Brain microvascular endothelial cell (primary cell): ENCODE measurements around the gene RHOA.
"Not testable (repeated sequence)": the region's sequence is repeated elsewhere in the genome, so short reads cannot be mapped to it uniquely, and the experiment has no call there.

Experiments used
- DNase-seq: peaks from one replicate; pipeline ENCODE4 v3.0.0-alpha.2; 2020
- H3K27ac ChIP-seq: fragments of 250-450 bp; sonication (Bioruptor Pico); 2 replicates; pipeline ENCODE4 v1.5.1; 2020; ENCODE audit warnings: mild to moderate bottlenecking, moderate library complexity
- H3K27me3 ChIP-seq: fragments of 250-450 bp; sonication (Bioruptor Pico); replicated peaks from 2 replicates; pipeline ENCODE4 v1.5.1; 2020; ENCODE audit warnings: mild to moderate bottlenecking
- H3K36me3 ChIP-seq: fragments of 250-450 bp; sonication (Bioruptor Pico); replicated peaks from 2 replicates; pipeline ENCODE4 v1.5.1; 2020; ENCODE audit warnings: mild to moderate bottlenecking
- H3K4me3 ChIP-seq: 2 replicates; pipeline ENCODE4 v1.5.1; 2011; ENCODE audit warnings: low read depth, mild to moderate bottlenecking, control low read depth, low read length, moderate library complexity
- in situ Hi-C: cut with HindIII; loops from 2 replicates; pipeline ENCODE4 v1.10.0; 2017; ENCODE audit warnings: low sequenced_read_pairs, low pct_ligation_motif_present
- TF ChIP-seq, protein P1 (sequence below): IDR thresholded peaks from 2 replicates; pipeline ENCODE4 v1.5.1; 2011; ENCODE audit warnings: low read depth, mild to moderate bottlenecking, moderate library complexity, low read length, control low read depth, inconsistent platforms; ENCODE audit errors: missing control alignments

RHOA gene

DNA sequence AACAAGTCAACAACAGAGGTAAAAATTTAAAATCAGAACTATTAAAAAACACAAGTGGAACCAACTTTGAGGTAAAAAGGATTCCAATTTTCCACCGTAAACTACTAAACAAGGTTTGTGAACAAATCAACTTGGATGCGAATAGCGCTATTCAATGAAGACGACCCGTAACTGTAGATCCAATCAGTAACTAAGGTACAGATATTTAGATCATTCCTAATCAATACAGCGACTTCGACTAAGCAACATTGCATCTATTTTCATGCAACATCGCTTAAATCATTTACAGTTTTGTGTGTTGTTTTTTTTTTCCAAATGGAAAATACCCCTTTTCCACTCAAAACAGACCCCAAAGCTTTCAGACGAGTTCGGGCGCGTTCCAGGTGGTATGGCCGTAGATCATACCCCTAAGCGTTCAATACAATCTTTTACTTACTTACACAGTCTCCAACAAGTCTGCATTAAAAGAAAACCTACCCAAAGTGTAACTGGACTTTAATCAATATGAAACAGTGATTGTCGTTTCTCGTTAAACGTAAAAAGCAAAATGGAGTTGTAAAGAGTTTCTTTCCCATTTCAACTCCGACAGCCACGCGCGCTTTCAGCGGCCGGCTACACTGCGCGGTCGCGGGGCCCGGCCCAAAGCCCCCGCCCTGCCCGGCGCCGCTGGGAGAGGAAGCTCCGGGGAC is 786 bp downstream of the RHOA start:
- H3K36me3 ChIP-seq: peaks cover 11% of the 10 kb centered on the region
- peak overlapping the region; percentile 79 for H3K4me3 ChIP-seq
- peak overlapping the region; percentile 96 for H3K27ac ChIP-seq
- no peaks in the 10 kb centered on the region for H3K27me3 ChIP-seq
- no peak for DNase-seq
- TF ChIP-seq, protein P1, sequence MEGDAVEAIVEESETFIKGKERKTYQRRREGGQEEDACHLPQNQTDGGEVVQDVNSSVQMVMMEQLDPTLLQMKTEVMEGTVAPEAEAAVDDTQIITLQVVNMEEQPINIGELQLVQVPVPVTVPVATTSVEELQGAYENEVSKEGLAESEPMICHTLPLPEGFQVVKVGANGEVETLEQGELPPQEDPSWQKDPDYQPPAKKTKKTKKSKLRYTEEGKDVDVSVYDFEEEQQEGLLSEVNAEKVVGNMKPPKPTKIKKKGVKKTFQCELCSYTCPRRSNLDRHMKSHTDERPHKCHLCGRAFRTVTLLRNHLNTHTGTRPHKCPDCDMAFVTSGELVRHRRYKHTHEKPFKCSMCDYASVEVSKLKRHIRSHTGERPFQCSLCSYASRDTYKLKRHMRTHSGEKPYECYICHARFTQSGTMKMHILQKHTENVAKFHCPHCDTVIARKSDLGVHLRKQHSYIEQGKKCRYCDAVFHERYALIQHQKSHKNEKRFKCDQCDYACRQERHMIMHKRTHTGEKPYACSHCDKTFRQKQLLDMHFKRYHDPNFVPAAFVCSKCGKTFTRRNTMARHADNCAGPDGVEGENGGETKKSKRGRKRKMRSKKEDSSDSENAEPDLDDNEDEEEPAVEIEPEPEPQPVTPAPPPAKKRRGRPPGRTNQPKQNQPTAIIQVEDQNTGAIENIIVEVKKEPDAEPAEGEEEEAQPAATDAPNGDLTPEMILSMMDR: no peak
- in situ Hi-C loops: no loop called here

GRCh38 chr3:49410066-49410845 is 1.5 kb downstream of the RHOA start:
- TF ChIP-seq, protein P1: no peak
- Histone ChIP-seq H3K27me3 (no peaks in the 10 kb centered on the region), H3K36me3 (peaks cover 15% of the 10 kb centered on the region), H3K27ac (no peak overlapping the region), H3K4me3 (peak overlapping the region; percentile 79)
- in situ Hi-C loops: no loop called here
- no peak for DNase-seq

- in situ Hi-C loops: no loop called here
- H3K36me3 ChIP-seq: peaks cover 17% of the 10 kb centered on the region
- no peak for DNase-seq
- no peak overlapping the region for H3K4me3 ChIP-seq
- TF ChIP-seq, protein P1: no peak
- no peak overlapping the region for H3K27ac ChIP-seq
- no peaks in the 10 kb centered on the region for H3K27me3 ChIP-seq
These were observed 4.9 kb downstream of the RHOA start for GRCh38 chr3:49406571-49407565.

DNA sequence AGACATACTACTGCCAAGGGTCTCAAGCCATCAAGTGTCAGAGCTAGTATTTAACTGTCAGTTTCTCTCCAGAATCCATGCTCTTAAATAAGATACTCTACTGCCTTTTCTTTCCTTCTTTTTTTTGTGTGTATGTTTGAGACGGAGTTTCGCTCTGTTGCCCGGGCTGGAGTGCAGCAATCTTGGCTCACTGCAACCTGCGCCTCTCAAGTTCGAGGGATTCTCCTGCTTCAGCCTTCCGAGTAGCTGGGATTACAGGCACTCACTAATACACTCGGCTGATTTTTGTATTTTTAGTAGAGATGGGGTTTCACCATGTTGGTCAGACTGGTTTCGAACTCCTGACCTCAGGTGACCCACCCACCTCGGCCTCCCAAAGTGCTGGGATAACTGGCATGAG is 6.2 kb downstream of the RHOA start:
- H3K27me3 ChIP-seq, in situ Hi-C loops, H3K4me3 ChIP-seq, H3K27ac ChIP-seq, DNase-seq: not testable (repeated sequence)
- peaks cover 16% of the 10 kb centered on the region for H3K36me3 ChIP-seq

DNA sequence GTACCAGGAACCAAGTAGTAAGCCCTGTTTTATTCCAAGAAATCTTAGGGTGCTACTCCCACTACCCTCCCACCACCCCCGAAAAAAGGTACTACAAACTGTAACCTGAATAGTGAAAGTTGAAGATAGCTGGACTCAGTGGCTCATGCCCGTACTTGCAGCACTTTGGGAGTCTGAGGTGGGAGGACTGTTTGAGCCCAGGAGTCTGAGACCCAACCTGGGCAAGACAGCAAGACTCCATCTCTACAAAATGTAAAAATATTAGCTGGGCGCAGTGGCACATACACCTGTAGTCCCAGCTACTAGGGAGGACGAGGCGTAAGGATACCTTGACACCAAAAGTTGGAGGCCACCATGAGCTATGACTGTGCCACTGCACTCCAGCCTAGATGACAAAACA is 7.9 kb downstream of the RHOA start:
- no peaks in the 10 kb centered on the region for H3K27me3 ChIP-seq
- no peak for DNase-seq
- peaks cover 16% of the 10 kb centered on the region for H3K36me3 ChIP-seq
- TF ChIP-seq, protein P1: no peak
- H3K4me3 ChIP-seq: no peak overlapping the region
- in situ Hi-C loops: no loop called here
- no peak overlapping the region for H3K27ac ChIP-seq
